H1 (cell line): ENCODE results near the gene CES3. TPM values are rescaled to one million over a fixed set of nuclear protein-coding genes. Genes with fewer than 3 reads are reported as not detected.

Experiments used
- CTCF ChIA-PET: fragments of 300-600 bp; sonication (Branson Sonifier 250); formaldehyde crosslinking; loops from one replicate; lab custom pipeline; 2021; ENCODE audit not compliant: partially characterized antibody; lab: Charles Lee
- POLR2A ChIA-PET: fragments of 300-600 bp; sonication (Branson Sonifier 250); formaldehyde crosslinking; loops from one replicate; lab custom pipeline; 2021; ENCODE audit warnings: inconsistent platforms; ENCODE audit not compliant: partially characterized antibody; lab: Charles Lee
- DNase-seq, 2 experiments: peaks; one replicate each; pipeline versions ENCODE4 v3.0.0 to v3.0.0-alpha.2; 2010 to 2022; ENCODE audit warnings: low spot score in 2 of 2, low read depth in 1 of 2, mixed read lengths in 1 of 2
- FAIRE-seq: peaks from 2 replicates; lab custom pipeline; 2011; peaks lifted over from hg19 to GRCh38; lab: Jason Lieb, UNC
- H2AFZ ChIP-seq: 2 replicates; pipeline ENCODE4 v1.8.1; 2012; ENCODE audit warnings: low read length, inconsistent platforms
- H2AK5ac ChIP-seq: 2 replicates; pipeline ENCODE4 v1.6.1; 2013; ENCODE audit warnings: low read depth, low read length
- H2BK120ac ChIP-seq: replicated peaks from 2 replicates; pipeline ENCODE3; 2013; ENCODE audit warnings: low read depth, low read length, inconsistent platforms
- H2BK12ac ChIP-seq: 2 replicates; pipeline ENCODE4 v1.6.1; 2013; ENCODE audit warnings: low read depth, low read length
- H2BK15ac ChIP-seq: 2 replicates; pipeline ENCODE4 v1.6.1; 2013; ENCODE audit warnings: low read length
- H2BK20ac ChIP-seq: 2 replicates; pipeline ENCODE4 v1.6.1; 2013; ENCODE audit warnings: low read length
- H2BK5ac ChIP-seq: 2 replicates; pipeline ENCODE4 v1.6.1; 2013; ENCODE audit warnings: low read depth, low read length
- H3K14ac ChIP-seq: 2 replicates; pipeline ENCODE4 v1.6.1; 2013; ENCODE audit warnings: inconsistent platforms; ENCODE audit not compliant: insufficient read length
- H3K18ac ChIP-seq: 2 replicates; pipeline ENCODE4 v1.6.1; 2013; ENCODE audit warnings: low read length; ENCODE audit errors: extremely low read depth
- H3K23ac ChIP-seq: 2 replicates; pipeline ENCODE4 v1.6.1; 2013; ENCODE audit warnings: inconsistent platforms; ENCODE audit not compliant: insufficient read length
- H3K23me2 ChIP-seq: 2 replicates; pipeline ENCODE4 v1.6.1; 2013; ENCODE audit warnings: low read depth, low read length
- H3K27ac ChIP-seq: 2 replicates; pipeline ENCODE4 v1.6.1; 2011; ENCODE audit warnings: low read depth, low read length, inconsistent platforms
- H3K27me3 ChIP-seq, 4 experiments: replicated peaks in 1 of 4; 1 replicate in 1 of 4; 2 replicates in 3 of 4; pipeline versions ENCODE4 v1.6.1 to v1.8.1; 2011 to 2013; ENCODE audit warnings: low read length in 3 of 4, mild to moderate bottlenecking in 3 of 4, inconsistent platforms in 2 of 4, mixed read lengths in 2 of 4, moderate library complexity in 1 of 4; ENCODE audit not compliant: control insufficient read depth in 3 of 4, insufficient read depth in 3 of 4; ENCODE audit errors: extremely low read depth in 1 of 4
- H3K36me3 ChIP-seq, 4 experiments: 2 replicates each; pipeline versions ENCODE4 v1.6.1 to v1.8.1; 2011 to 2013; ENCODE audit warnings: mild to moderate bottlenecking in 4 of 4, low read length in 3 of 4, moderate library complexity in 2 of 4, control low read depth in 1 of 4, inconsistent platforms in 1 of 4; ENCODE audit not compliant: insufficient read depth in 4 of 4, control insufficient read depth in 2 of 4
- H3K4ac ChIP-seq: replicated peaks from 2 replicates; pipeline ENCODE3; 2013; ENCODE audit warnings: low read length, low read depth, mixed read lengths, inconsistent platforms; ENCODE audit not compliant: insufficient read length
- H3K4me1 ChIP-seq, 4 experiments: replicated peaks in 1 of 4; 1 replicate in 1 of 4; 2 replicates in 3 of 4; pipeline versions ENCODE4 v1.6.1 to v1.8.1; 2011 to 2013; ENCODE audit warnings: low read length in 3 of 4, inconsistent platforms in 2 of 4, mixed read lengths in 1 of 4; ENCODE audit not compliant: insufficient read depth in 4 of 4, control insufficient read depth in 3 of 4
- H3K4me2 ChIP-seq, 2 experiments: 2 replicates each; pipeline versions ENCODE4 v1.6.1 to v1.8.1; 2011 to 2013; ENCODE audit warnings: low read depth in 2 of 2, low read length in 2 of 2, control low read depth in 1 of 2, inconsistent platforms in 1 of 2, mild to moderate bottlenecking in 1 of 2; ENCODE audit not compliant: insufficient read depth in 1 of 2
- H3K4me3 ChIP-seq, 4 experiments: fragments of 200-600, 300-600 bp in 1 of 4; sonication (generic), shearing (Covaris generic), sonication (Bioruptor Twin) in 1 of 4; 2 replicates each; pipeline versions ENCODE4 v1.5.1 to v1.8.1; 2011 to 2016; ENCODE audit warnings: low read length in 4 of 4, low read depth in 3 of 4, control low read depth in 2 of 4, inconsistent platforms in 2 of 4, mild to moderate bottlenecking in 2 of 4, mixed read lengths in 1 of 4, moderate library complexity in 1 of 4; ENCODE audit not compliant: insufficient read depth in 2 of 4; ENCODE audit errors: extremely low read depth in 1 of 4
- H3K56ac ChIP-seq: replicated peaks from 2 replicates; pipeline ENCODE3; 2013; ENCODE audit warnings: low read depth, mild to moderate bottlenecking, mixed read lengths, low read length, inconsistent platforms; ENCODE audit not compliant: insufficient read length
- H3K79me1 ChIP-seq: 2 replicates; pipeline ENCODE4 v1.6.1; 2013; ENCODE audit warnings: low read depth, low read length, control low read depth
- H3K79me2 ChIP-seq, 2 experiments: 2 replicates each; pipeline versions ENCODE4 v1.6.1 to v1.8.1; 2012 to 2013; ENCODE audit warnings: low read length in 2 of 2, mild to moderate bottlenecking in 2 of 2, inconsistent platforms in 1 of 2; ENCODE audit not compliant: insufficient read depth in 2 of 2, control insufficient read depth in 1 of 2
- H3K9ac ChIP-seq, 4 experiments: replicated peaks in 1 of 4; 1 replicate in 1 of 4; 2 replicates in 3 of 4; pipeline versions ENCODE4 v1.6.1 to v1.8.1; 2011 to 2013; ENCODE audit warnings: low read depth in 3 of 4, low read length in 3 of 4, control low read depth in 2 of 4, mild to moderate bottlenecking in 2 of 4, moderate library complexity in 2 of 4, inconsistent platforms in 1 of 4; ENCODE audit errors: extremely low read depth in 1 of 4
- H3K9me3 ChIP-seq, 2 experiments: 2 replicates each; pipeline versions ENCODE4 v1.6.1 to v1.8.1; 2012 to 2013; ENCODE audit warnings: mild to moderate bottlenecking in 2 of 2, moderate library complexity in 2 of 2, control low read depth in 1 of 2, inconsistent platforms in 1 of 2, low read depth in 1 of 2, low read length in 1 of 2, mixed read lengths in 1 of 2; ENCODE audit not compliant: insufficient read depth in 2 of 2
- H4K20me1 ChIP-seq, 2 experiments: replicated peaks in 1 of 2; 2 replicates each; pipeline versions ENCODE3 to v1.8.1; 2011 to 2013; ENCODE audit warnings: inconsistent platforms in 2 of 2, low read length in 2 of 2, mild to moderate bottlenecking in 1 of 2; ENCODE audit not compliant: insufficient read depth in 2 of 2, control insufficient read depth in 1 of 2
- H4K5ac ChIP-seq: 2 replicates; pipeline ENCODE4 v1.6.1; 2013; ENCODE audit warnings: low read length, low read depth, mixed read lengths, inconsistent platforms; ENCODE audit not compliant: insufficient read length
- H4K8ac ChIP-seq: 2 replicates; pipeline ENCODE4 v1.8.0; 2013; ENCODE audit warnings: mild to moderate bottlenecking, moderate library complexity, low read length, inconsistent platforms; ENCODE audit not compliant: insufficient read depth; ENCODE audit errors: extremely low read depth
- H4K91ac ChIP-seq: replicated peaks from 2 replicates; pipeline ENCODE3; 2013; ENCODE audit warnings: low read length, mixed read lengths, inconsistent platforms; ENCODE audit not compliant: insufficient read length
- WGBS, 2 experiments: shearing (Covaris generic) in 1 of 2; methylation state at CpG; one replicate each; pipeline versions ENCODE4 v1.1.6 to v1.1.7; 2013 to 2015; ENCODE audit warnings: low lambda C conversion rate in 2 of 2, mixed read lengths in 2 of 2, inconsistent platforms in 1 of 2, low coverage in 1 of 2, missing lambda C conversion rate in 1 of 2; ENCODE audit not compliant: insufficient replicate concordance in 2 of 2, insufficient coverage in 1 of 2, insufficient read length in 1 of 2; ENCODE audit errors: extremely low coverage in 1 of 2, missing lambda C conversion rate in 1 of 2; 5-methylcytosine and 5-hydroxymethylcytosine counted together
- polyA plus RNA-seq, 7 experiments: library from polyadenylated mRNA; depleted of rRNA in 3 of 7; stranded (reverse) in 5 of 7; unstranded in 2 of 7; fragments of >200 nt in 5 of 7; fragments of 200-250 nt in 2 of 7; gene quantifications; 1 replicate in 5 of 7; 2 replicates in 1 of 7; 4 replicates in 1 of 7; pipeline versions ENCODE4 v1.2.1 to v1.2.3, GENCODE V29; 2011 to 2013; ENCODE audit warnings: missing spikeins in 2 of 7, mixed read lengths in 2 of 7
- total RNA-seq: library from RNA; stranded (reverse); fragmentation: NEBNext Ultra II Directional; extraction: Animal tissue kit (Norgen Biotek cat#: 25700); gene quantifications from 2 replicates; pipeline ENCODE4 v1.2.1, GENCODE V29; 2021

Gene CES3
- total and polyA plus RNA-seq, 2 of the 8 experiments (the other 6 are each of a cell fraction or from before 2014, with no cell fraction given) = 1.6 to 2.2 TPM

DNA sequence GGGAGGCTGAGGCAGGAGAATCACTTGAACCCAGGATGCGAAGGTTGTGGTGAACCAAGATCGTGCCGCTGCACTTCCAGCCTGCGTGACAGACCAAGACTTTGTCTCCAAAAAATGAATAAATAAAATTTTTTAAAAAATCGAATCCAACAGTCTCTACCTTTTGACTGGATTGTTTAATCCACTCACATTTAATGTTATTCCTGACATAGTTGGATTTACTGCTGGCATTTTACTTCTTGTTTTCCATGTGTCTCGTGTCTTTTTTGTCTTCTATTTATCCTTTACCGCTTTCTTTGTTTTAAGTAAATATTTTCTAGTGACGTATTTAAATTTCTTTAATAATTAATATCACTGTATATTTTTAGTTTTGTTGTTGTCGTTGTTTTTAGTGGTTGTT lies 22.0 kb downstream of the CES3 start:
- no peak overlapping the region for H2BK12ac ChIP-seq
- H2AK5ac ChIP-seq = no peak overlapping the region
- H4K5ac ChIP-seq = no peak overlapping the region
- no peak overlapping the region for H4K91ac ChIP-seq
- POLR2A ChIA-PET = no interaction called here
- no peak overlapping the region for H2BK20ac ChIP-seq
- 89% methylated on average over 9 of the region's 9 CpGs; no CpG with 5 or more reads in 1 of the 2 experiments for WGBS, 2 experiments
- no peaks in the 10 kb centered on the region for H3K79me2 ChIP-seq
- no peak overlapping the region for H3K23ac ChIP-seq
- no peaks in the 10 kb centered on the region for H3K23me2 ChIP-seq
- H2BK120ac ChIP-seq = no peak overlapping the region
- no peak overlapping the region for H3K4ac ChIP-seq
- H3K4me1 ChIP-seq = no peaks in the 10 kb centered on the region
- no peak overlapping the region for H4K8ac ChIP-seq
- no peak overlapping the region for H3K27ac ChIP-seq
- no peak overlapping the region for H2BK5ac ChIP-seq
- no peak overlapping the region for H2AFZ ChIP-seq
- H3K36me3 ChIP-seq = no peaks in the 10 kb centered on the region
- H4K20me1 ChIP-seq = no peaks in the 10 kb centered on the region
- DNase-seq (no peak), FAIRE-seq (no peak)
- no peak overlapping the region for H2BK15ac ChIP-seq
- H3K4me2 ChIP-seq = no peak overlapping the region
- H3K18ac ChIP-seq = no peak overlapping the region
- H3K27me3 ChIP-seq = no peaks in the 10 kb centered on the region
- CTCF ChIA-PET = interaction anchor here (0.8 to 1.7 kb wide), 5 partner anchors 10 to 297 kb away, joined by 3 to 6 read pairs (median 3); no protein-coding TSS in a partner anchor
- no peak overlapping the region for H3K4me3 ChIP-seq
- no peaks in the 10 kb centered on the region for H3K79me1 ChIP-seq
- no peak overlapping the region for H3K56ac ChIP-seq
- H3K9me3 ChIP-seq = no peaks in the 10 kb centered on the region
- no peak overlapping the region for H3K14ac ChIP-seq
- no peak overlapping the region for H3K9ac ChIP-seq
